Gastroesophageal sphincter (tissue), 4 donors: Measurements from ENCODE around the gene KAZN. TPM values are rescaled to one million over a fixed set of nuclear protein-coding genes. Genes with fewer than 3 reads are reported as not detected.

Experiments
- ATAC-seq: fragments of 150-250 bp; one replicate; pipeline ENCODE4 v1.9.1; 2016; ENCODE audit warnings: mild to moderate bottlenecking, moderate library complexity
- H3K27ac ChIP-seq, 4 donors: fragments of 200-600 bp; sonication (generic) in 3 of 4; 1 replicate in 3 of 4; 2 replicates in 1 of 4; pipeline ENCODE4 v1.5.1; 2016 to 2019
- H3K27me3 ChIP-seq: fragments of 200-600 bp; sonication (generic); one replicate; pipeline ENCODE4 v1.5.1; 2019
- H3K36me3 ChIP-seq, 2 donors: fragments of 200-600 bp; sonication (generic); one replicate each; pipeline ENCODE4 v1.5.1; 2019; ENCODE audit warnings: control low read depth in 1 of 2
- H3K4me1 ChIP-seq, 3 donors: fragments of 200-600 bp; sonication (generic); 1 replicate in 2 of 3; 2 replicates in 1 of 3; pipeline ENCODE4 v1.5.1; 2016 to 2019; ENCODE audit warnings: control low read depth in 2 of 3
- H3K4me3 ChIP-seq, 2 donors: fragments of 200-600 bp; sonication (generic); one replicate each; pipeline ENCODE4 v1.5.1; 2019; ENCODE audit warnings: mild to moderate bottlenecking in 1 of 2, moderate library complexity in 1 of 2
- H3K9me3 ChIP-seq, 3 donors: fragments of 200-600 bp; sonication (generic); one replicate each; pipeline ENCODE4 v1.5.1; 2017 to 2019; ENCODE audit warnings: control low read depth in 2 of 3
- EP300 ChIP-seq: sonication (generic); formaldehyde crosslinking; IDR thresholded peaks from one replicate; pipeline ENCODE4 v1.6.1; 2017; ENCODE audit warnings: antibody characterized with exemption, mild to moderate bottlenecking
- POLR2A ChIP-seq, 2 donors: fragments of 450-650 bp; IDR thresholded peaks; one replicate each; pipeline ENCODE4 v1.6.1; 2017; ENCODE audit warnings: antibody characterized with exemption in 2 of 2, mild to moderate bottlenecking in 2 of 2, moderate library complexity in 1 of 2
- POLR2AphosphoS5 ChIP-seq: sonication (generic); formaldehyde crosslinking; IDR thresholded peaks from one replicate; pipeline ENCODE4 v1.6.1; 2017; ENCODE audit warnings: antibody characterized with exemption
- WGBS, 2 donors: methylation state at CpG; one replicate each; pipeline ENCODE4 v1.1.5; 2018; ENCODE audit warnings: low coverage in 1 of 2; 5-methylcytosine and 5-hydroxymethylcytosine counted together
- total RNA-seq, 4 donors: library from RNA; depleted of rRNA; stranded (reverse); fragments of >200 nt; gene quantifications; one replicate each; pipeline ENCODE4 v1.1.0, GENCODE V29; 2016
- TF ChIP-seq, protein P1 (sequence below), 4 experiments: fragments of 200-600 bp in 2 of 4; fragments of 450-650 bp in 2 of 4; sonication (generic) in 1 of 4; IDR thresholded peaks; one replicate each; pipeline ENCODE4 v1.5.1; 2017 to 2019; ENCODE audit warnings: antibody characterized with exemption in 4 of 4, mild to moderate bottlenecking in 2 of 4, moderate library complexity in 2 of 4

The KAZN gene
- total RNA-seq, 4 donors from 2014 or later: 6.5 to 16.6 (median 11.5) TPM

- peaks cover 0 to 6% (median 0%) of the 10 kb centered on the region in 3 donors for H3K9me3 ChIP-seq
- peaks cover 10% of the 10 kb centered on the region for H3K27me3 ChIP-seq
- no peaks in the 10 kb centered on the region for H3K36me3 ChIP-seq
- H3K27ac ChIP-seq: peak overlapping the region in 1 of 4 donors; percentile 22
- no peak for TF ChIP-seq POLR2AphosphoS5
- TF ChIP-seq, protein P1, sequence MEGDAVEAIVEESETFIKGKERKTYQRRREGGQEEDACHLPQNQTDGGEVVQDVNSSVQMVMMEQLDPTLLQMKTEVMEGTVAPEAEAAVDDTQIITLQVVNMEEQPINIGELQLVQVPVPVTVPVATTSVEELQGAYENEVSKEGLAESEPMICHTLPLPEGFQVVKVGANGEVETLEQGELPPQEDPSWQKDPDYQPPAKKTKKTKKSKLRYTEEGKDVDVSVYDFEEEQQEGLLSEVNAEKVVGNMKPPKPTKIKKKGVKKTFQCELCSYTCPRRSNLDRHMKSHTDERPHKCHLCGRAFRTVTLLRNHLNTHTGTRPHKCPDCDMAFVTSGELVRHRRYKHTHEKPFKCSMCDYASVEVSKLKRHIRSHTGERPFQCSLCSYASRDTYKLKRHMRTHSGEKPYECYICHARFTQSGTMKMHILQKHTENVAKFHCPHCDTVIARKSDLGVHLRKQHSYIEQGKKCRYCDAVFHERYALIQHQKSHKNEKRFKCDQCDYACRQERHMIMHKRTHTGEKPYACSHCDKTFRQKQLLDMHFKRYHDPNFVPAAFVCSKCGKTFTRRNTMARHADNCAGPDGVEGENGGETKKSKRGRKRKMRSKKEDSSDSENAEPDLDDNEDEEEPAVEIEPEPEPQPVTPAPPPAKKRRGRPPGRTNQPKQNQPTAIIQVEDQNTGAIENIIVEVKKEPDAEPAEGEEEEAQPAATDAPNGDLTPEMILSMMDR (IDR thresholded peaks at IDR 0.05): no peak
- TF ChIP-seq POLR2A (IDR thresholded peaks at IDR 0.05): no peak
- H3K4me3 ChIP-seq: no peak overlapping the region
- H3K4me1 ChIP-seq: peaks cover 0 to 19% (median 0%) of the 10 kb centered on the region in 3 donors
- 18 to 32% methylated on average over 6 of the region's 6 CpGs for WGBS, 2 donors
- ATAC-seq: no peak
These were observed 158.3 kb downstream of the KAZN start for GRCh38 chr1:14756589-14757285.

- H3K27me3 ChIP-seq: peaks cover 10% of the 10 kb centered on the region
- peak overlapping the region in 1 of 4 donors; percentile 22 for H3K27ac ChIP-seq
- no peaks in the 10 kb centered on the region for H3K36me3 ChIP-seq
- no peak overlapping the region for H3K4me3 ChIP-seq
- no peak for TF ChIP-seq POLR2AphosphoS5
- TF ChIP-seq POLR2A (IDR thresholded peaks at IDR 0.05): no peak
- TF ChIP-seq, protein P1 (IDR thresholded peaks at IDR 0.05): no peak
- WGBS, 2 donors: 48 to 67% methylated on average over 1 to 2 of the region's 2 CpGs
- peaks cover 0 to 3% (median 0%) of the 10 kb centered on the region in 3 donors for H3K9me3 ChIP-seq
- no peak for ATAC-seq
- H3K4me1 ChIP-seq: peaks cover 0 to 19% (median 0%) of the 10 kb centered on the region in 3 donors
These were observed 158.8 kb downstream of the KAZN start for GRCh38 chr1:14757286-14757625.

DNA sequence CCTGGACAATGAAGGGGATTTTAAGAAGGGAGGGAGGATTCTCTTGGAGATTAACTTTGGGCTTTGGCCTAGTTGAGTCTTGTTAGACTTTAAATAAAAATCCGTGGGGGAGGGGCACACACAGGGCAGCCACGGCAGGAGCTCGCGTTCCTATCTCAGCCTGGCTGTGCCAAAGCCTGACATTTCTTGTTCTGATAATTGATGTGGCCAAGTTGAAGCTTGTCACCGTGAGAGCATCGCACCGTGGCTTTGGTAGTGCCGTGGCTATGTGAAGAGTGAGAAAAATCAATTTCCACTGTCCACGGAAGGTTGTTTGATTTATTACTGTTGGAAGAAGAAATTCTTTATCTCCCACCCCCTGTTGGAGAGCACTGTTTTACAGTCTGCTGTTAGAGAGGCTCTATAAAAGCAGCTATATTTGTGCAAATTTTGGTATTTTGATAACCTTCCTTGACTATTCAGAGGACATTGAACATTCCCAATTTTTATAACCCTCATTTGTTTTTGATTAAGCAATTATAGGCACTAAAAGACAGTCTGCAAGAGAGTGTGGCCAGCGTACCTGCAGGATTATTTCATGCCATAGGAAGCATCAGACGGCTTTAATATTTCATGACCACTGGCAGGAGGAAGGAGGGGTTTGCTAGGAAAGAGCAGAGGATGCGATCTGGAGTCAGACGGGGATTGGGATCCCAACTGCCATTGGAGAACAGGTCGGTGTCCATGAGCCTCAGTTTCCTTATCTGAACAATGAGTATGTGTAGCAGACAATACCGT lies 160.7 kb downstream of the KAZN start:
- no peaks in the 10 kb centered on the region for H3K36me3 ChIP-seq
- H3K9me3 ChIP-seq: no peaks in the 10 kb centered on the region
- peaks cover 26% of the 10 kb centered on the region for H3K27me3 ChIP-seq
- TF ChIP-seq, protein P1 (IDR thresholded peaks at IDR 0.05): no peak
- TF ChIP-seq EP300 (no peak), POLR2AphosphoS5 (no peak), POLR2A (IDR thresholded peaks at IDR 0.05) (no peak)
- H3K4me3 ChIP-seq: no peak overlapping the region
- no peak overlapping the region for H3K27ac ChIP-seq
- ATAC-seq: no peak
- WGBS, 2 donors: 67 to 71% methylated on average over 10 to 14 of the region's 15 CpGs
- H3K4me1 ChIP-seq: peaks cover 0 to 19% (median 0%) of the 10 kb centered on the region in 3 donors

DNA sequence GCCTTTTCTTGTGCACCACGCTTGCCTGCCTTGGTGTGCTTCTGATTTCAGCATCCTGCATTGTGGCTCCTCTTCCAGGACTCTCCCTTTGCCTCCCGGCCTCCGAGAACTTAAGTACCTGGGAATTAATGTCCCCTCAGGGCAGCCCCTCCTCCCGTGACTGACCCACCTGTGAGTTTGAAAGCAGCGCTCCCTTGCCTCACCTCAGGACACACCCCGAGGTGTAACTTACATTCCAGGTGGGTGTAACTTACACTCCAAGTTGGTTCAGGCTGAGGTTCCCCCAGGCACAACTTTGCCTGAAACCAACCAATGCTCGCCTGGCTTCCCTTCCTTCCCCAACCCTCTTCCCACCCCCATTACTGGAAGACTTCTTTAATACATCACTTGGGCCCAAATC lies 161.4 kb downstream of the KAZN start:
- WGBS, 2 donors: 92% methylated on average over 6 to 7 of the region's 7 CpGs
- peaks cover 22% of the 10 kb centered on the region for H3K27me3 ChIP-seq
- TF ChIP-seq EP300: no peak
- no peak for TF ChIP-seq POLR2AphosphoS5
- TF ChIP-seq POLR2A (IDR thresholded peaks at IDR 0.05): no peak
- TF ChIP-seq, protein P1 (IDR thresholded peaks at IDR 0.05): no peak
- H3K4me3 ChIP-seq: no peak overlapping the region
- ATAC-seq: no peak
- H3K36me3 ChIP-seq: no peaks in the 10 kb centered on the region
- H3K27ac ChIP-seq: no peak overlapping the region
- no peaks in the 10 kb centered on the region for H3K9me3 ChIP-seq
- peaks cover 0 to 19% (median 0%) of the 10 kb centered on the region in 3 donors for H3K4me1 ChIP-seq
